HG02970 (cell line): ENCODE results near the gene FAM107B.
"Not testable (repeated sequence)": the region's sequence is repeated elsewhere in the genome, so short reads cannot be mapped to it uniquely, and the experiment has no call there.

Experiments used
- ATAC-seq: cut with Tn5 transposase; IDR thresholded peaks from one replicate; pipeline ENCODE4 v1.9.1; 2021; ENCODE audit warnings: mild to moderate bottlenecking, moderate library complexity, moderate number of reproducible peaks; ENCODE audit not compliant: unreplicated experiment, low FRiP score

Gene FAM107B

DNA sequence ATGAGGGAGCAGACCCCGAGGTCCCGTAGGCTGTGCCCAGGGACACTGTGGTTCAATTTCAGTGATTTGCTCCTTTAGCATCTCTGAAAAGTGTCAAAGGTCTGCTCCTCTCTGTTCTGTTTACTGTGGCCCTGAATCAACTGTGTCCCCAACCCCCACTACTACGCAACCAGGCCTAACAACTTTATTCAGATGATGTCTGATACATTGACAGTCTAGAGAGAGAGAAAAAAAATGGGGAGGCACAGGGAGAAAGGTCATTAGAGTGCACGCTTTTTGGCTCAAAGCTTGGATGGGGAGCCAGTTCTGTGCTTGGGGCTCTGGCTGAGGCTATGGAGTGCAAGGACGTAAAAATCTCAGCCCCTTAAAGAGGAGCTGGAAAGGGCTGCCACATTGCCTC lies 77.9 kb downstream of the FAM107B start:
- no peak for ATAC-seq

DNA sequence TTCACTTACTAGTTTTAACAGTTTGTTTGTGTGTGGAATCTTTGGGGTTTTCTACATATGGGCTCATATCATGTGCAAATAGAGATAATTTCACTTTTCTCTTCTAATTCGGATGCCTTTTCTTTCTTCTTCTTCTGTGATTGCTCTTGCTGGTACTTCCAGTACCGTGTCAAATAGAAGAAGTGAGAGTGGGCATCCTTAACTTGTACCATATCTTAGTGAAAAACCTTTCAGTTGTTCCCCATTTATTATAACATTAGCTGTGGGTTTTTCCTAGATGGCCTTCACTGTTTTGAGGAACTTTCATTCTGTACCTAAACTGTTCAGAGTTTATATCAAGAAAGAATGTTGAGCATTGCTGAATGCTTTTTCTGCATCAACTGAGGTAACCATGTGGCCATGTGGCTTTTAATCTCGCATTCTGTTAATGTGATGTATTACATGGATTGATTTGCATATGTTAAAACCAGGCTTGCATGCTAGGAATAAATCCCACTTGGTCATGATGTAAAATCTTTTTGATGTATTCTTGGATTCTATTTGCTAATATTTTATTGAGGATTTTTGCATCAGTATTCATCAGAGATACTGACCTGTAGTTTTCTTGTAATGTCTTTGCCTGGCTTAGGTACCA lies 78.7 kb downstream of the FAM107B start:
- ATAC-seq, result no peak

DNA sequence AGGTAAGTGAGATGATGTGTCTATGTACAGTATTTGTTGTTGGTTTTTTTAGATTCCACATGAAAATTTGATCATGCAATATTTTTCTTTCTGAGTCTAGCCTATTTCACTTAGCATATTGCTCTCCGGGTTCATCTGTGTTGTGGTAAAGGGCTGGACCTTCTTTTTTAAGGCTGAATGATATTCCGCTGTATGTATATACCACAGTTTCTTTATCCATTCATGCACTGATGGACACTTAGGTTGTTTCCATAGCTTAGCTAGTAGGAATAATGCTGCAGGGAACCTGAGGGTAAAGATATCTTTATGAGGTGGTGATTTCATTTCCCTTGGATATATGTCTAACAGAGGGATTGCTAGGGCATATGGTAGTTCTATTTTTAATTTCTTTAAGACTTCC lies 80.8 kb downstream of the FAM107B start:
- ATAC-seq, result no peak

DNA sequence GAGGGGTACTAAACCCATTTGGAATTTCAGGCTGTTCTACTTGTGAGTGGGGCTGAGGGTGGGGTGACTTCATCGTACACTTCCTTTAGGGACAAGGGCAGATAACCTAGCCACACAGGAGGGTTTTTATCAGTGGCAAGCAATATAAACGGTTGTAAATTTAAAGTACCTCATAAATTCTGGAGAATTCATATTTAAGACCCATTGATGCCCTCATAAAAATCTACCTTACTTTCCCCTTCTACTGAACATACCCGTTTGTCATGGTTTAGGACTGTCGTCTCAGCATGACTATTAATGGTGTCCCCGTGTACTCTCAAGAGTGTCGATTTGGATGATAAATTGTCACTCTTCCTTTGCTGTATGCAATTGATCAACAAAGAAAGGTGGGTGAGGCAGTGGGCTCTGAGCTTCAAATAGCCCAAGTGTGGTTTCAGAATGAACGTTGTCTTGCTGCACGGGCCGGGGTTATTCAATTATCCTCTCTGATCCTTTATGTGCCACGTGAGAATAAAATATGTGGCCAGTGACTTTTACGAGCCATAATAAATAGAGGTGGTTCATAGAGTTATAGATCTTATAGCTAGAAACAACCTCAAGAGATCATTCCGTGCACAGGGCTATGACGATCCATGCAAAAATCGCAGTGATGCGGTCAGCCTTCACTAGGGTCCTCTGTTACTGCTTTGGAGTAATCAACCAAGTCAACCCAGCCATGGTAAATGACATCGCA lies 82.2 kb downstream of the FAM107B start:
- ATAC-seq, result no peak

DNA sequence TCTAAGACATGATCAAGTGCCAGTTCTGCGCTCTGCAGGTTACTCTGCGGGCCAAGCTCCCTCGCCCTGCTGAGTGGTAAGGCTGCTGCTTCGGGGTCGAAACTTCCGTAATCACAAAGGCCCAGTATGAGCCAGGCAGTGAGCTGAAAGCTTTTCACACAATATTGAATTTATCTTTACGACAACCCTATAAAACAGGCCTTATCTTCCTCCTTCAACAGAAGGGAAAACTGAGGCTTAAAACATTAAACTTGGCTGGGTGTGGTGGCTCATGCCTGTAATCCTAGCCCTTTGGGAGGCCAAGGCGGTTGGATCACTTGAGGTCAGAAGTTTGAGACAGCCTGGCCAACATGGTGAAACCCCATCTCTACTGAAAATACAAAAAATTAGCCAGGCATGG lies 83.3 kb downstream of the FAM107B start:
- ATAC-seq, result no peak

DNA sequence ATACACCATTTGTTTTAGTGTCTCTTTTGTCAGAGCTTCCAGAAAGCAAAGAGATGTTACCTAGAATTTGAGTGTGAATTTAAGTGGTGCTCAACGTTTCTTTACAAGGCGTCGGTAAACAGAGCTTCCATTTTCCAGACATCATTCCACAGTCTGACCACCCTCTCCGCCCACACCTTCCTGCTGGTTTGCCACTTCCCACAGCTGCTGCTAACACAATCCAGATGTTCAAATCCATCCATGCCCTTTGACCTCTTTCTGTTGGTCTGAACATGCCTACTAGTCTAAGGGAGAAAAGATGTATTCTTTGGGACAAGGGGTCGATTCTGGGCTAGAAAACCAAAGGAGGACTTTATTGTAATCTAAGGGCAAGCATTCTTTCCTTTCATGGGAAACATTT lies 86.1 kb downstream of the FAM107B start:
- no peak for ATAC-seq

DNA sequence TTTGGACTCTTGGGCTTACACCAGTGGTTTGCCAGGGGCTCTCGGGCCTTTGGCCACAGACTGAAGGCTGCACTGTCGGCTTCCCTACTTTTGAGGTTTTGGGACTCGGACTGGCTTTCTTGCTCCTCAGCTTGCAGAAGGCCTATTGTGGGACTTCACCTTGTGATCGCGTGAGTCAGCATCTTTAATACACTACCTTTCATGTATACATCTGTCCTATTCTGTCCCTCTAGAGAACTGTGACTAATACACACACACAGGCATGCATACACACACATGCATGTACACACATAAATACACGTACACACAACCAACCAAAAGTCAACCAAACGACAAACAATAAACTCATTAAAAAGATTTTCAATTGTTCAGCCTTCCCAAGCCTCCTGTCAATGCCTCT lies 86.5 kb downstream of the FAM107B start:
- ATAC-seq, result not testable (repeated sequence)

DNA sequence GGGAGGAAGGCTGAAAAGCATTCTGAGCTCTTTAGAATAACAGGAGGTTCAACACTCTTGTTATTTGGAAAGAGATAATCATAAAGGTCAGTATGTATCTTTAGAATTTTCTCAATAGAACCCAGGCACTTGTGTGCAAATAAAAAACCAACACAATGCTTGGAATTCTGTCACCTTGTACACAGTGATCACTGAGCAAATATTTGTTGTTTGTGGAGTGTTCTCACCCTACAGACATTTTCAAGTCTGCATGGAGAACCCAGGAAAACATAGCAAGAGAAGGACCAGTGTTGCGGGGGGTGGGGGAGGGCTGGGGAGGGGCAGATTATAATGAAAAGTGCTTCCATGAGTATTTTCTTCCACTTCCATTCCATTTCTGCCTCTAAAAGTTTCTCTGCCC lies 87.4 kb downstream of the FAM107B start:
- ATAC-seq, result no peak

DNA sequence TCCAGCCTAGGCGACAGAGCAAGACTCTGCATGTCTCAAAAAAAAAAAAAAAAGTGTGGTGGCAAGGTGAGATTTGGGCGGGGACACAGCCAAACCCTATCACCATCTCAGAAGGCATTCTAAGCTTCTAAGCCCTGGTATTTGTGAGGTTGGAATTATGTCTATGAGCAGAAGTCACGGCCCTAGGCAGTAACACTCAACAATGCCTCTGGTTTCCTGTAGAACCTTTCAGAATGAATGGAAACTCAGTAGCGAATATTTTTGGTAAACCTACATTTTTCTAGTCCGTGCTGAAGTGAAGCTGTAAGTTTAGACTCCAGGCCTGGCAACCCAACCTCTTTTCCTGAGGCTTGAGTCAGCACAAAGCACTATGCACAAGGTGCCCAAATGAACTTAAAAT lies 88.3 kb downstream of the FAM107B start:
- no peak for ATAC-seq

DNA sequence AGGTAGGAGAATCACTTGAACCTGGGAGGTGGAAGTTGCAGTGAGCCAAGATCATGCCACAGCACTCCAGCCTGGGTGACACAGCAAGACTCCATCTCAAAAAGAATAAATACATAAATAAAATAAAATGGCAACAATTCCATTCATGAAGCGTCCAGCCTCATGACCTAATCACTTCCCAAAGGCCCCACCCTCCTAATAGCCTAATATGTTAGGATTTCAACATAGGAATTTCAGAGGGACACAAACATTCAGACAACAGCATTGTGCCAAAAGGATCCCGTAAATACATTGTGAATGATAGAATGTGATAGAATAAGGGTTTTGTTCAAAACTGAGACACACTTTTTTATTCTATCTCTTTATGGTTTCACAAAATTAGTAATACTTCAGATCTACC lies 90.3 kb downstream of the FAM107B start:
- ATAC-seq, result no peak

DNA sequence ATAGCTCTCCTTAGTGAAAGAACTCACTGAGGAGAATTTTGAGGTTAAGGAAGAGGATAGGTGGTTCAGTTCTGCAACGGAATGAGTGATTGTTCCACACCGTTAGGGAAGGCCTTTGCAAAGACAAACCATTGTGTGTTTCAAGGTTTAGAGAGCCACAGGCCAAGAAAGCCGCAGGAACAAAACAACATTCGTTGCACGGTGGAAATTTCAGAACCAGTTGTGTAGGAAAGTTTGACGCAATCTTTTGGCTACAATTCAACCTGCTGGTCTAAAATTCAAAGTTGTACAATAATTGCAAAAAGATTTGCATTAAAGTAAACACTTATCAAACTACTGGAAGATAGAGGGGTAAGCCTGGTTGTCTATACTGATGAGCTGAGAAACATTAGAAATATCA lies 91.4 kb downstream of the FAM107B start:
- no peak for ATAC-seq

DNA sequence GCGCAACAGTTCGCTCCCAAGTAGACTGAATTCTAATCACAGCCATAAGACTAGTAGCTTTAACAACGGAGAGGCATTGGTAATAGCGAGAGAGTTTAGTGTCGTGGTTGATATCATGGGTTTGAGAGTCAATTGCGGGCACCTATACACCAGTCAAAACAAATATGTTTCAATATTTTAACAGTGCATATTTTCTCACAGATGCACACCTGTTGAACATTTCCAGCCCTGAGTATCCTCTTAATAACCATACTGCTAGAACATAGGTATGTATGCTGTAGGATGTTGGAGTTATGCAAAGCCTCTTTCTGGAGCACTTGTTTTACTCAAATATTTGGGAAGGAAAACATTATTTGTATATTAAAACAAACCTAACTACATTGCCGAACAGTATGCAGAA lies 92.9 kb downstream of the FAM107B start:
- ATAC-seq, result no peak

DNA sequence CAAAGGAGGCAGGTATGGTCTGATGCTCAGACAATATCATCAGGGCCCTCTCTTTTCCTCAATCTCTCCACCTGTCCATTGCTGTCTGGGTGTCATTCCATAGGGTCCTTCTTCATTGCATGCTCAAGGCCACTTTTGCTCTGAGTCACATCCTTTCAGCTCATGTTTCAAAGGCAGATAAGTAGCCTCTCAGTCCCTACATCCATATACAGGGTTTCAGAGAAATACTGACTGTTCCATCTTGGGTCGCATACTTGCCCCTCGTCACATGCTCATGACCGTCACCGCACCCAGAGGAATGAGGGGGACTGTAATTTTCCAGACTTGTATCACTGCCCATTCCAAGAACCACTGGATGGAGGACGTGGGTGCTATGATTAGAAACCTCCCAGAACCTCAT lies 93.4 kb downstream of the FAM107B start:
- ATAC-seq, result no peak

DNA sequence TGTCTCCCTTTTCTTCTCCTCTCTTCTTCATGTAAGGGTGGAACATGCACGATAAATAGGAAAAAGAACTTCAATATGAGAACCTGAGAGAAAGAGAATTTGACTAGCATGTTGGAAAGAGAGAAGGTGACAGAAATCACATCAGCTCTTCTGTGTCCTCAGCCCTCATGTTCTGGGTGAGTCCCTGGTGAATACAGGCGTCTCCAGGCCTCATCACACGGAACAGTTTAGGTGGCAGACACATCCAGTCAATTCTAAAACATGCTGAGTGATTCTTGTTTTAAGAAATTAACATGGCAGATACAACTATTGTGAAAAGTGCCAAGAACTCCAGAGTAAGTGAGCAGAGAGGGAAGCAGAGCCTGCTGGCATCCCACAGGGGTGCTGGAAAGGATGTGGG lies 96.1 kb downstream of the FAM107B start:
- no peak for ATAC-seq

DNA sequence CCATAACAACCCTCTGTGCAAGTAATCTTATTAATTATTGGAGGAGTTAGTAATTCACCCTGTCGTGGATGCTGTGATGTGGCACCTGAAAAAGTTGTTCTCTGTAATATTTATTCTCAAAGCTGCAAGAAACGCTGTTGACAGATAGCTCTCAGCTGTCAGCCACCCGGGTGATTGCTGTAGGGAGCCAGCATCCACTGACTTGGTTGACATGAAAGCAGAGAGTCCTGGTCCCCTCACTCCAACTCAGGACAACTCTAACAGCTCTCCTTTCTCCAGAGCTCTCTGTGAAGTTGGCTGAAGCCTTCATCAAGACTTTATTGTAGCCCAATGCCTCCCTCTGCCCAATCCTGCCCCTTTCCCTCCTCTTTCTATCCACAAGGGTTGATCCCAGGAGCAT lies 98.0 kb downstream of the FAM107B start:
- no peak for ATAC-seq

DNA sequence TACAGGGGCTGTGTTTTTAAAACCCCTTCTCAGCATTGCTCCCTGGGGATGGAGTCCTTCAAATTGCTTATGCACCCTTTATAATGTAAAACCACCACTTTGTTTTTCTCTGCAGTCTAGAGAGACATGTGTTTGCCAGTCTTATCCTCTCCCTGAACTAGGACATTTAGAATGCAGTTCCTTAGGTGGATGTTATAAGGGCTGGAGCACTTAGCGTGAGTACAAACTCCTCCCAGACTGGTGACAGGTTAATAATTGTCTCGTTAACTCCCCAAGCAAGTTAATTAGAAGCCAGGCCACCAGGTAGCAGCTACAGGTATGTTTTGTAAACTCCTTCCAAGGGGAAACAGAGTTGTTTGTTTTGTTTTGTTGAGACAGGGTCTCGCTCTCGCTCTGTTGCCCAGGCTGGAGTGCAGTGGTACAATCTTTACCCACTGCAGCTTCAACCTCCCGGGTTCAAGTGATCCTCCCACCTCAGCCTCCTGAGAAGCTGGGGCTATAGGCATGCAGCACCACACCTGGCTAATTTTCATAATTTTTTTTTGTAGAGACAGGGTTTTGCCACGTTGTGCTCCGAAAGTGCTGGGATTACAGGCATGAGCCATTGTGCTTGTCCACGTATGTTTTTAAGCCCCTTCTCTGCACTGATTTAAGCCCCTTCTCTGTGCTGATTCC lies 100.2 kb downstream of the FAM107B start:
- no peak for ATAC-seq

DNA sequence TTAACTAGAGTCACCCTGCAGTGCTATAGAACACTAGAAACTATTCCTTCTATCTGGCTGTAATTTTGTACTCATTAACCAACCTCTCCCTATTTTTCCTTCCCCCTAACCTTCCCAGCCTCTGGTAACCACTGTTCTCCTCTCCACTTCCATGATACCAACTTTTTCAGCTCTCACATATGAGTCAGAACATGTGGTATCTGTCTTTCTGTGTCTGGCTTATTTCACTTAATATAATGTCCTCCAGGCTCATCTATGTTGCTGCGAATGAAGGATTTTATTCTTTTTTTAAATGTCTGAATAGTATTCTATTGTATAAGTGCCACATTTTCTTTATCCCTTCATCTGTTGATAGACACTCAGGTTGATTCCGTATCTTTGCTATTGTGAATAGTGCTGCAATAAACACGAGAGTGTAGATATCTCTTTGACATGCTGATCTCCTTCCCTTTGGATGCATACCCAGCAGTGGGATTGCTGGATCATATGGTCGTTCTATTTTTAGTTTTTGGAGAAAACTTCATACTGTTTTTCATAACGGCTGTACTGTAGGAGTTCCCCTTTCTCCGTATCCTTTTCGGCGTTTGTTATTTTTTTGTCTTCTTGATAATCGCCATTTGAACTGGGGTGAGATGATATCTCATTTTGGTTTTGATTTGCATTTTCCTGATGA lies 101.4 kb downstream of the FAM107B start:
- ATAC-seq, result no peak

DNA sequence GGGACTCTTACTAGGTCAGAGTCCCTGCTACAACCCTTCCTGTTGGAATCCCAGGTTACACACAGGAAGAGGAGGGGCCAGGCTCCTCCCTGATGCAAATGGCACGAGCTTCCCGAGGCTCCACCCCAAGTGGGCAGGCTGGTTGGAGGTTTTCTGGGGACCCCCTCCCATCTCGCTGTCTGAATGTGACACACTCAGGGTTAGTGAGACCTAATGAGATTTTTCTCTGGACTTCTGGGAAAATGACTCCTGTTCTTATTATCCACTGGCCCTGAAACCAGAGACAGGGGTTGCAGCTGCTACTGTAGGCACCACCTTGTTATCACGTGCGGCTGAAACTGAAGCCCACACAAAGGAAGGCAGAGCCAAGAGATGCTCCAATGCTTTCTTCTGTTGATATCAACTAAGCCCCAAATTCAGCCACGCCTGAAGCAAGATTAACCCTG lies 103.3 kb downstream of the FAM107B start:
- ATAC-seq, result no peak

DNA sequence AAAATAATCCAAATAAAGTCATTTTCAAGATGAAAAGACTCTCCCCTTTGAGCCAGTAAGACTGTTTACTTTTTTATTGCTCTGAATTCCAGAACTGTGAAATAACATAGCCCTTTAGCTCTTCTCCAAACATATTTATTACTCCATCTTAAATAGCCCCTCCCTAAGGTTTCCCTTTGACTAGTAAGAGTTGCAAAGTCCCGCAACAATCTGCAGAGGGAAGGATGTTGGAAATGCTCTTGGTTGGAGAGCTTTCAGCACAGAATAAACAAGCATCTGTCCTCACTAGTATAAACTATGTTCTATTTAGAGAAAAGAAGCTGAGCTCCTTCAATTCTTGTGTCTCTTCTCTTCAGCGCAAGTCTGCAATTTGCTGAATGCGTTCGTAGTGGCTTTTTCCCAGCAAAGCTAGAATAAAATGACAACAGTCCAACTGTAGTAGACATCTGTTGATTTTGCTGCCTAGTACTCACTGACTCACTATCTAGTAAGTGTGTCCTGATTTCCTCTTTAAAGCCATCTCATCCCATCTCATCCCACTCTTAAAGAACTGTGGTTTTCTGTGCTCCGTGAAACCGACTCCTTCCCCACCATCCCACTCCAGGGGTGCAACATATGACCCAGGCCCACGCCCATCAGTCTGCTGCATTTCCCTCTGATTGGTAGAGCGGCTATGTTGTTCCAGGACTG lies 104.0 kb downstream of the FAM107B start:
- no peak for ATAC-seq

DNA sequence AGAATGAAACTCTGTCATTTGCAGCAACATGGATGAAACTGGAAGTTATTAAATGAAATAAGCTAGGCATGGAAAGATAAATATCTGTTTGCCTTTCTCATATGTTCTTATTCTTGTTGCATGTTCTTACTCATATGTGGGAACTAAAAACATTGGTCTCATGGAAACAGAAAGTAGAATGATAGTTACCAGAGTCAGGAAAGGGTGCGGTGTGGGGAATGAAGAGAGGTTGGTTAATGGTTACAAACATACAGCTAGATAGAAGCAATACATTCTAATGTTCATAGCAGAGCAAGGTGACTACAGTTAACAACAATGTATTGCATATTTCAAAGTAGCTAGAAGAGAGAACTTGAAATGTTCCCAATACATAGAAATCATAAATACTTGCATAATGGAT lies 105.1 kb downstream of the FAM107B start:
- ATAC-seq, result no peak

DNA sequence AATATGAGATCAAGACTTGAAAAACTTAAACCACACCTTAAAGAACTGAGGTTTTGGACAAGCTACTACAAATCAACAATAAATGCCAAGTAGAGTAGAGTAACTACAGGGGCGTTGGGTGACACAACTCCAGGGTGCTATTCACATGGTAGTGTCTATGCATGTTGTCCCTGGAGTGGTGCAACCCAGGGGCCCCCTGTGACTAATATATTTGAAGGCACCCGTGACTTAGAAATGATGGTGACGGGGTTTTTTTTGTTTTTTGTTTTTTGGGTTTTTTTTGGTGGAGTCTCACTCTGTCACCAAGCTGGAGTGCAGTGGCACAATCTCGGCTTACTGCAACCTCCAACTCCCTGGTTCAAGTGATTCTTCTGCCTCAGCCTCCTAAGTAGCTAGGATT lies 106.9 kb downstream of the FAM107B start:
- ATAC-seq, result no peak
